ENCODE measurements around the gene WNT5B.

GRCh38 chr12:1591543-1591942 is 37.5 kb upstream of the WNT5B start:
- TF ChIP-seq POLR2A (IDR thresholded peaks at IDR 0.05; ENCODE audit: low read depth, low read length) (no peak), POLR2AphosphoS5 (IDR thresholded peaks at IDR 0.05; ENCODE audit: low read depth, low read length) (no peak)

Measured in GM12892 (cell line).